SK-N-SH (cell line): Measurements from ENCODE around the gene PTGR3.

Experiments used
- EP300 ChIP-seq, 2 experiments: IDR thresholded peaks; 2 replicates each; pipeline versions ENCODE4 v1.4.0 to v1.6.1; 2012; ENCODE audit warnings: borderline replicate concordance in 1 of 2, low read depth in 1 of 2, low read length in 1 of 2
- EZH2phosphoT487 ChIP-seq: fragments of 200-600 bp; sonication (generic); IDR thresholded peaks from 2 replicates; pipeline ENCODE4 v1.6.1; 2017; ENCODE audit warnings: low read depth, mixed run types, mild to moderate bottlenecking, antibody characterized with exemption, moderate library complexity, borderline replicate concordance
- POLR2AphosphoS5 ChIP-seq: IDR thresholded peaks from 2 replicates; pipeline ENCODE4 v1.6.1; 2012; ENCODE audit warnings: low read depth, low read length
- RAD21 ChIP-seq: IDR thresholded peaks from 2 replicates; pipeline ENCODE4 v1.6.1; 2012; ENCODE audit warnings: mild to moderate bottlenecking, low read length
- RFX5 ChIP-seq: IDR thresholded peaks from 2 replicates; pipeline ENCODE4 v1.6.1; 2012; ENCODE audit warnings: mild to moderate bottlenecking, improper control_type of control experiment, low read length
- SIN3A ChIP-seq: IDR thresholded peaks from 2 replicates; pipeline ENCODE4 v1.6.1; 2012; ENCODE audit warnings: low read depth, mild to moderate bottlenecking, low read length, moderate library complexity, borderline replicate concordance
- YY1 ChIP-seq: IDR thresholded peaks from 2 replicates; pipeline ENCODE4 v1.4.0; 2012; ENCODE audit warnings: low read depth, mild to moderate bottlenecking
- TF ChIP-seq, protein P1 (sequence below): IDR thresholded peaks from 2 replicates; pipeline ENCODE4 v1.4.0; 2012; ENCODE audit warnings: low read depth
- TF ChIP-seq, protein P2 (sequence below): fragments of 200-600 bp; sonication (generic); IDR thresholded peaks from 2 replicates; pipeline ENCODE4 v1.6.1; 2017; ENCODE audit warnings: antibody characterized with exemption, mild to moderate bottlenecking, moderate library complexity
- TF ChIP-seq, protein P3 (sequence below): IDR thresholded peaks from 2 replicates; pipeline ENCODE4 v1.6.1; 2012; ENCODE audit warnings: mild to moderate bottlenecking, low read depth, low read length, moderate library complexity

DNA sequence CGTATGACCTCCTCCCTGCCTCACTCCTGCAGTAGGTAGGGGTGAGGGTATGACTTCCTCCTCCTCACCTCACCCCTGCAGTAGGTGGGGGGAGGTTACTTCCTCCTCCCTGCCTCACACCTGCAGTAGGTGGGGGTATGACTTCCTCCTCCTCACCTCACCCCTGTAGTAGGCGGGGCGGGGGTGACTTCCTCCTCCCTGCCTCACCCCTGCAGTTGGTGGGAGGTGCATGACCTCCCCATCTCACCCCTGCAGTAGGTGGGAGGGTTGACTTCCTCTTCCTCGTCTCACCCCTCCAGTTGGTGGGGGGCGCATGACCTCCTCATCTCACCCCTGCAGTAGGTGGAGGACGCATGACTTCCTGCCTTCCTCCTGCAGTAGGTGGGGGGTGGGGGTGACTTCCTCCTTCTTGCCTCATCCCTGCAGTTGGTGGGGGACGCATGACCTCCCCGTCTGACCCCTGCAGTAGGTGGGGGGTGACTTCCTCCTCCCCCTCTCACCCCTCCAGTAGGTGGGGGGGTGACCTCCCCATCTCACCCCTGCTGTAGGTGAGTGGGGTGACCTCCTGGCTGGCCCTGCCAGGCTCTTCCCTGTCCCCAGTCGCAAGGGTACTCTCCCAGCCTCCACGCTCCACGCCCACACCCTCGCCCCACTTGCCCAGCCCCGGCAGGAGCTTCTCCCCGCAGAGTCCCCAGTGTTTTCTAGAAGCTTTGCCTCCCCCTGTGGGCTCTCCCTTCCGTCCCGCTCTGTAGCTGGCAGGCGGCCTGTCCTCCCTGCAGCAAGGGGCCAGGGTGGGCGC, 40.9 kb upstream of the PTGR3 start:
- TF ChIP-seq, protein P1, sequence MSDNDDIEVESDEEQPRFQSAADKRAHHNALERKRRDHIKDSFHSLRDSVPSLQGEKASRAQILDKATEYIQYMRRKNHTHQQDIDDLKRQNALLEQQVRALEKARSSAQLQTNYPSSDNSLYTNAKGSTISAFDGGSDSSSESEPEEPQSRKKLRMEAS, result no peak
- TF ChIP-seq EP300 (IDR thresholded peaks at IDR 0.05; ENCODE audit: borderline replicate concordance in 1 of 2, low read depth in 1 of 2, low read length in 1 of 2) (no peak), POLR2AphosphoS5 (no peak), RFX5 (no peak), SIN3A (no peak), YY1 (no peak), RAD21 (no peak), EZH2phosphoT487 (no peak)
- TF ChIP-seq, protein P2, sequence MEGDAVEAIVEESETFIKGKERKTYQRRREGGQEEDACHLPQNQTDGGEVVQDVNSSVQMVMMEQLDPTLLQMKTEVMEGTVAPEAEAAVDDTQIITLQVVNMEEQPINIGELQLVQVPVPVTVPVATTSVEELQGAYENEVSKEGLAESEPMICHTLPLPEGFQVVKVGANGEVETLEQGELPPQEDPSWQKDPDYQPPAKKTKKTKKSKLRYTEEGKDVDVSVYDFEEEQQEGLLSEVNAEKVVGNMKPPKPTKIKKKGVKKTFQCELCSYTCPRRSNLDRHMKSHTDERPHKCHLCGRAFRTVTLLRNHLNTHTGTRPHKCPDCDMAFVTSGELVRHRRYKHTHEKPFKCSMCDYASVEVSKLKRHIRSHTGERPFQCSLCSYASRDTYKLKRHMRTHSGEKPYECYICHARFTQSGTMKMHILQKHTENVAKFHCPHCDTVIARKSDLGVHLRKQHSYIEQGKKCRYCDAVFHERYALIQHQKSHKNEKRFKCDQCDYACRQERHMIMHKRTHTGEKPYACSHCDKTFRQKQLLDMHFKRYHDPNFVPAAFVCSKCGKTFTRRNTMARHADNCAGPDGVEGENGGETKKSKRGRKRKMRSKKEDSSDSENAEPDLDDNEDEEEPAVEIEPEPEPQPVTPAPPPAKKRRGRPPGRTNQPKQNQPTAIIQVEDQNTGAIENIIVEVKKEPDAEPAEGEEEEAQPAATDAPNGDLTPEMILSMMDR, result no peak
- TF ChIP-seq, protein P3, sequence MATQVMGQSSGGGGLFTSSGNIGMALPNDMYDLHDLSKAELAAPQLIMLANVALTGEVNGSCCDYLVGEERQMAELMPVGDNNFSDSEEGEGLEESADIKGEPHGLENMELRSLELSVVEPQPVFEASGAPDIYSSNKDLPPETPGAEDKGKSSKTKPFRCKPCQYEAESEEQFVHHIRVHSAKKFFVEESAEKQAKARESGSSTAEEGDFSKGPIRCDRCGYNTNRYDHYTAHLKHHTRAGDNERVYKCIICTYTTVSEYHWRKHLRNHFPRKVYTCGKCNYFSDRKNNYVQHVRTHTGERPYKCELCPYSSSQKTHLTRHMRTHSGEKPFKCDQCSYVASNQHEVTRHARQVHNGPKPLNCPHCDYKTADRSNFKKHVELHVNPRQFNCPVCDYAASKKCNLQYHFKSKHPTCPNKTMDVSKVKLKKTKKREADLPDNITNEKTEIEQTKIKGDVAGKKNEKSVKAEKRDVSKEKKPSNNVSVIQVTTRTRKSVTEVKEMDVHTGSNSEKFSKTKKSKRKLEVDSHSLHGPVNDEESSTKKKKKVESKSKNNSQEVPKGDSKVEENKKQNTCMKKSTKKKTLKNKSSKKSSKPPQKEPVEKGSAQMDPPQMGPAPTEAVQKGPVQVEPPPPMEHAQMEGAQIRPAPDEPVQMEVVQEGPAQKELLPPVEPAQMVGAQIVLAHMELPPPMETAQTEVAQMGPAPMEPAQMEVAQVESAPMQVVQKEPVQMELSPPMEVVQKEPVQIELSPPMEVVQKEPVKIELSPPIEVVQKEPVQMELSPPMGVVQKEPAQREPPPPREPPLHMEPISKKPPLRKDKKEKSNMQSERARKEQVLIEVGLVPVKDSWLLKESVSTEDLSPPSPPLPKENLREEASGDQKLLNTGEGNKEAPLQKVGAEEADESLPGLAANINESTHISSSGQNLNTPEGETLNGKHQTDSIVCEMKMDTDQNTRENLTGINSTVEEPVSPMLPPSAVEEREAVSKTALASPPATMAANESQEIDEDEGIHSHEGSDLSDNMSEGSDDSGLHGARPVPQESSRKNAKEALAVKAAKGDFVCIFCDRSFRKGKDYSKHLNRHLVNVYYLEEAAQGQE, result no peak
